ENCODE data around the gene TUBB. TPM values are rescaled to one million over a fixed set of nuclear protein-coding genes. Genes with fewer than 3 reads are reported as not detected.

TUBB gene
- total and polyA plus RNA-seq, 9 of the 15 experiments (the other 6 are each of a cell fraction or from before 2014, with no cell fraction given), result 971 to 2,870 (median 1,478) TPM

DNA sequence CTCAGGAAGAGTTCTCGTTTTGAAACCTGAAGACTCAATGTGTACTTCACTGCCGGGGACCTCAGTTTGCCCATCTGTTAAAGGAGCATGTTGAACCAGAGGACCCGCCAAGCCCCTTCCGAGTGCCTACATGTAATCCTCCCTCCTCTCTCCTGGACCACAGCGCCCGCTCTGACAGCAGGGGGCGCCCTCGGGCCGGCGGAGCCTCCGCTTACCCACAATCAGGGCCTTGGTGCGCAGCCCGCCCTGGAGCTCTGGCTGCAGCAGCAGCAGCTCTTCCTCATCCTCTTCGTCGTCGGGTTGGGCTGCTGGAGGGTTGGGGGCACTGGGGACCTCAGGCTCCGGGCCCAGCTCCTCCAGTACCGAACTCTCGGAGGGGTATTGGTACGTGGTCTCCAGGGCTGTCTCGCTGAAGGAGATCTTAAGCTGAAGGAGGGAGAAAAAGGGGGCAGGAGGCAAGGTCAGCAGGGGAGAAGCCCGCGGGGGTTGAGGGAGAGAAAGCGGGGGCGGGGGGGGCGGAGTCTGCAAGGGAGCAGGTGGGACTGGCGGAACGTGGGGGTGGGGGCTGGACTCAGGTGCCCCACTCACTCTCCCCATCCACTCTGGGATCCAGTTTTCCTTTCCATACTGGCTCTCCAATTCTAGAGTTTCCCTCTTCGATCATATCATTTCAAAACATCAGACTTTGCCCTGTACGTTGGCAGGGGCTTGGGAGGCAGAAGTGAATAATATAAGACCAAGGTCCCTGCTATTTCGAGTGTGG, 41.0 kb upstream of the TUBB start (continued):
- TF ChIP-seq, protein P1, sequence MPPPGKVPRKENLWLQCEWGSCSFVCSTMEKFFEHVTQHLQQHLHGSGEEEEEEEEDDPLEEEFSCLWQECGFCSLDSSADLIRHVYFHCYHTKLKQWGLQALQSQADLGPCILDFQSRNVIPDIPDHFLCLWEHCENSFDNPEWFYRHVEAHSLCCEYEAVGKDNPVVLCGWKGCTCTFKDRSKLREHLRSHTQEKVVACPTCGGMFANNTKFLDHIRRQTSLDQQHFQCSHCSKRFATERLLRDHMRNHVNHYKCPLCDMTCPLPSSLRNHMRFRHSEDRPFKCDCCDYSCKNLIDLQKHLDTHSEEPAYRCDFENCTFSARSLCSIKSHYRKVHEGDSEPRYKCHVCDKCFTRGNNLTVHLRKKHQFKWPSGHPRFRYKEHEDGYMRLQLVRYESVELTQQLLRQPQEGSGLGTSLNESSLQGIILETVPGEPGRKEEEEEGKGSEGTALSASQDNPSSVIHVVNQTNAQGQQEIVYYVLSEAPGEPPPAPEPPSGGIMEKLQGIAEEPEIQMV (tag; conservative IDR thresholded peaks at IDR 0.05; ENCODE audit: low read depth), result no peak
- TF ChIP-seq GATA2 (CRISPR knock-in tag; IDR thresholded peaks at IDR 0.05), result peak; percentile 14; the same call in 1 of the 2 replicates
- peak; percentile 45 for TF ChIP-seq SMARCA4 (IDR thresholded peaks at IDR 0.05)
- TF ChIP-seq TARDBP (IDR thresholded peaks at IDR 0.05), result no peak
- TF ChIP-seq RBM25 (IDR thresholded peaks at IDR 0.05; ENCODE audit: low read depth, low read length, severe bottlenecking), result peak; percentile 41
- TF ChIP-seq, protein P2, sequence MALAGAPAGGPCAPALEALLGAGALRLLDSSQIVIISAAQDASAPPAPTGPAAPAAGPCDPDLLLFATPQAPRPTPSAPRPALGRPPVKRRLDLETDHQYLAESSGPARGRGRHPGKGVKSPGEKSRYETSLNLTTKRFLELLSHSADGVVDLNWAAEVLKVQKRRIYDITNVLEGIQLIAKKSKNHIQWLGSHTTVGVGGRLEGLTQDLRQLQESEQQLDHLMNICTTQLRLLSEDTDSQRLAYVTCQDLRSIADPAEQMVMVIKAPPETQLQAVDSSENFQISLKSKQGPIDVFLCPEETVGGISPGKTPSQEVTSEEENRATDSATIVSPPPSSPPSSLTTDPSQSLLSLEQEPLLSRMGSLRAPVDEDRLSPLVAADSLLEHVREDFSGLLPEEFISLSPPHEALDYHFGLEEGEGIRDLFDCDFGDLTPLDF (CRISPR knock-in tag; IDR thresholded peaks at IDR 0.05), result 0 out of 2 replicates have a peak, but pooled peaks have one; percentile 47
- TF ChIP-seq, protein P3, sequence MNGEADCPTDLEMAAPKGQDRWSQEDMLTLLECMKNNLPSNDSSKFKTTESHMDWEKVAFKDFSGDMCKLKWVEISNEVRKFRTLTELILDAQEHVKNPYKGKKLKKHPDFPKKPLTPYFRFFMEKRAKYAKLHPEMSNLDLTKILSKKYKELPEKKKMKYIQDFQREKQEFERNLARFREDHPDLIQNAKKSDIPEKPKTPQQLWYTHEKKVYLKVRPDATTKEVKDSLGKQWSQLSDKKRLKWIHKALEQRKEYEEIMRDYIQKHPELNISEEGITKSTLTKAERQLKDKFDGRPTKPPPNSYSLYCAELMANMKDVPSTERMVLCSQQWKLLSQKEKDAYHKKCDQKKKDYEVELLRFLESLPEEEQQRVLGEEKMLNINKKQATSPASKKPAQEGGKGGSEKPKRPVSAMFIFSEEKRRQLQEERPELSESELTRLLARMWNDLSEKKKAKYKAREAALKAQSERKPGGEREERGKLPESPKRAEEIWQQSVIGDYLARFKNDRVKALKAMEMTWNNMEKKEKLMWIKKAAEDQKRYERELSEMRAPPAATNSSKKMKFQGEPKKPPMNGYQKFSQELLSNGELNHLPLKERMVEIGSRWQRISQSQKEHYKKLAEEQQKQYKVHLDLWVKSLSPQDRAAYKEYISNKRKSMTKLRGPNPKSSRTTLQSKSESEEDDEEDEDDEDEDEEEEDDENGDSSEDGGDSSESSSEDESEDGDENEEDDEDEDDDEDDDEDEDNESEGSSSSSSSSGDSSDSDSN (IDR thresholded peaks at IDR 0.05; ENCODE audit: borderline replicate concordance in 1 of 2, low read depth in 2 of 2, low read length in 2 of 2), result peak; percentile 54 to 83; a peak in 3 of 4 replicates
- no peak for TF ChIP-seq XRCC3 (IDR thresholded peaks at IDR 0.05)
- no peak for TF ChIP-seq ZNF184 (CRISPR knock-in tag; IDR thresholded peaks at IDR 0.05)
- peak; percentile 87; the same call in 1 of the 2 replicates for TF ChIP-seq HDGF (IDR thresholded peaks at IDR 0.05)
- TF ChIP-seq HNRNPH1 (optimal IDR thresholded peaks at IDR 0.05; ENCODE audit: low read depth, low read length), result no peak
- TF ChIP-seq L3MBTL2 (IDR thresholded peaks at IDR 0.05), result 0 out of 2 replicates have a peak, but pooled peaks have one; percentile 38
- peak; percentile 40 for TF ChIP-seq ZFP36 (IDR thresholded peaks at IDR 0.05; ENCODE audit: low read depth, low read length, partially characterized antibody)
- TF ChIP-seq XRCC5 (IDR thresholded peaks at IDR 0.05; ENCODE audit: low read depth, low read length), result peak; percentile 92
- TF ChIP-seq RAD21 (CRISPR knock-in tag; conservative IDR thresholded peaks at IDR 0.05 in 1 of 2, IDR thresholded peaks at IDR 0.05 in 1 of 2), result peak; percentile 98 to 99
- peak; percentile 45; the same call in 1 of the 2 replicates for TF ChIP-seq MAFK (IDR thresholded peaks at IDR 0.05; ENCODE audit: low read length)
- TF ChIP-seq LCOR (CRISPR knock-in tag; IDR thresholded peaks at IDR 0.05), result peak; percentile 72
- TF ChIP-seq TEAD1 (CRISPR knock-in tag; IDR thresholded peaks at IDR 0.05), result peak in 1 of 2 experiments; percentile 56; a peak in 1 of 4 replicates
- no peak for TF ChIP-seq LARP7 (IDR thresholded peaks at IDR 0.05)
- TF ChIP-seq, protein P4, sequence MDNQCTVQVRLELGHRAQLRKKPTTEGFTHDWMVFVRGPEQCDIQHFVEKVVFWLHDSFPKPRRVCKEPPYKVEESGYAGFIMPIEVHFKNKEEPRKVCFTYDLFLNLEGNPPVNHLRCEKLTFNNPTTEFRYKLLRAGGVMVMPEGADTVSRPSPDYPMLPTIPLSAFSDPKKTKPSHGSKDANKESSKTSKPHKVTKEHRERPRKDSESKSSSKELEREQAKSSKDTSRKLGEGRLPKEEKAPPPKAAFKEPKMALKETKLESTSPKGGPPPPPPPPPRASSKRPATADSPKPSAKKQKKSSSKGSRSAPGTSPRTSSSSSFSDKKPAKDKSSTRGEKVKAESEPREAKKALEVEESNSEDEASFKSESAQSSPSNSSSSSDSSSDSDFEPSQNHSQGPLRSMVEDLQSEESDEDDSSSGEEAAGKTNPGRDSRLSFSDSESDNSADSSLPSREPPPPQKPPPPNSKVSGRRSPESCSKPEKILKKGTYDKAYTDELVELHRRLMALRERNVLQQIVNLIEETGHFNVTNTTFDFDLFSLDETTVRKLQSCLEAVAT (IDR thresholded peaks at IDR 0.05), result peak in 1 of 2 experiments; percentile 43; a peak in 2 of 4 replicates
- peak; percentile 90; the same call in 1 of the 2 replicates for TF ChIP-seq CC2D1A (IDR thresholded peaks at IDR 0.05)
- TF ChIP-seq SP1 (CRISPR knock-in tag; IDR thresholded peaks at IDR 0.05), result peak; percentile 64; the same call in 1 of the 2 replicates
- TF ChIP-seq ZNF436 (CRISPR knock-in tag; IDR thresholded peaks at IDR 0.05), result no peak

All from K562 (cell line).